ENCODE data around the gene IGDCC3. TPM values are rescaled to one million over a fixed set of nuclear protein-coding genes. Genes with fewer than 3 reads are reported as not detected.

IGDCC3 gene
- total RNA-seq (not detected in 2 replicates), polyA plus RNA-seq (0.03 TPM in 1 of 2 replicates, not detected in the other), polyA minus RNA-seq (not detected in 2 replicates), Bru-seq, nascent RNA (percentile 5 among the genes with signal in this experiment), BruChase-seq, experiment 1, labeled RNA remaining after a 6-hour chase (percentile 4 among the genes with signal in this experiment), BruChase-seq, experiment 2, labeled RNA remaining after a 2-hour chase (percentile 8 among the genes with signal in this experiment)
- 0.06 TPM in 1 of 2 replicates, not detected in the other for polyA plus RNA-seq (2011; cell fraction: cytosol; rRNA removed)
- 0.07 and 0.14 TPM in 2 replicates for polyA plus RNA-seq (2011; cell fraction: nucleus; rRNA removed)
- not detected in 2 replicates for polyA plus RNA-seq (2012)
- polyA minus RNA-seq (2011; cell fraction: cytosol; rRNA and poly(A)+ RNA removed), result not detected
- polyA minus RNA-seq (2011; cell fraction: nucleus; rRNA and poly(A)+ RNA removed), result 0.29 TPM in 1 of 2 replicates, not detected in the other
- long read RNA-seq, result 0 reads

DNA sequence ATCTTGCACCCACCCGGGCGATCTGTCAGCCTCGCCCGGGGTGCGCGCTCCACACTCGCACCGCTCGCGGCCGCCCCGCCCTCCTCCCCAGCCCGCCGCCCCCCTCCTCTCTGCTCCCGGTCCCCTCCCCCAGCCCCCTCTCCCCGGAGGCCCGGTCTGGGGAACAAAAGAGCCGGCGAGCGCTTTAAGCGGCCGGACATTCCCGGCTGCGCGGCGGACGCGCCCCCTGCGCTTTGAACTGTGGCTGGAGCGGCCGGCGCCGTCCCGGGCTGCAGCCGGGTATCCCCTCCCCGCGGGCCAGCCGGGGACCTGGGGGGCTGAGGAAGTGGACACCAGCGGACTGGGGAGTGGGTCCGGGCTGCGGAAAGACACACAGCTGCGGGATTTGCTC, at the start of gene IGDCC3:
Gene IGDCC3, minus strand, starts transcription at position 27 of the 391 bp plus-strand sequence. CDS start 214 bp downstream, outside the sequence.
- Histone ChIP-seq H3K4me1 (ENCODE audit: control insufficient read depth, extremely low read depth, insufficient read depth, low read length) (peaks cover 3% of the 10 kb centered on the region), H4K20me1 (replicated peaks; ENCODE audit: control insufficient read depth, extremely low read depth, insufficient read depth, low read length) (no peaks in the 10 kb centered on the region), H3K27ac (ENCODE audit: insufficient read depth, low read depth, low read length) (no peak within 1 kb of the TSS), H3K36me3 (ENCODE audit: control insufficient read depth in 2 of 2, extremely low read depth in 1 of 2, insufficient read depth in 2 of 2, low read length in 2 of 2) (no peaks in the 10 kb centered on the region), H3K9me3 (replicated peaks; ENCODE audit: control insufficient read depth, insufficient read depth, low read length) (no peaks in the 10 kb centered on the region), H3K27me3 (ENCODE audit: control insufficient read depth in 2 of 2, insufficient read depth in 2 of 2, low read length in 2 of 2) (peaks cover 44 to 47% of the 10 kb centered on the region in 2 experiments), H3K79me2 (ENCODE audit: control insufficient read depth, insufficient read depth, low read length) (no peaks in the 10 kb centered on the region), H3K4me2 (ENCODE audit: insufficient read depth, low read length) (peak within 1 kb of the TSS; percentile 49), H2AFZ (ENCODE audit: low read depth, low read length) (peak within 1 kb of the TSS; percentile 37), H3K9me1 (replicated peaks; ENCODE audit: control insufficient read depth, extremely low read depth, insufficient read depth, low read length) (no peaks in the 10 kb centered on the region), H3K4me3 (replicated peaks in 1 of 3; ENCODE audit: insufficient read depth in 1 of 3, low read depth in 1 of 3, low read length in 3 of 3) (peak within 1 kb of the TSS in 2 of 3 experiments; percentile 2 to 32), H3K9ac (replicated peaks; ENCODE audit: extremely low read depth, insufficient read depth, low read length) (no peak within 1 kb of the TSS)
- intact Hi-C loops (cut with micrococcal nuclease), result no loop called here
- FAIRE-seq, result no peak
- ChIA-PET POLR2A (no interaction called here), CTCF (interaction anchor here (11.5 kb wide), 1 partner anchor 58 kb away, joined by 274 read pairs; no protein-coding TSS in a partner anchor)
- TF ChIP-seq POLR2AphosphoS5 (IDR thresholded peaks at IDR 0.05; ENCODE audit: insufficient read depth, low read depth, low read length), result no peak
- no peak for TF ChIP-seq POLR2A (IDR thresholded peaks at IDR 0.05; ENCODE audit: low read depth, low read length)
- TF ChIP-seq MYC (IDR thresholded peaks at IDR 0.05; ENCODE audit: low read depth, low read length), result no peak
- TF ChIP-seq, protein P1, sequence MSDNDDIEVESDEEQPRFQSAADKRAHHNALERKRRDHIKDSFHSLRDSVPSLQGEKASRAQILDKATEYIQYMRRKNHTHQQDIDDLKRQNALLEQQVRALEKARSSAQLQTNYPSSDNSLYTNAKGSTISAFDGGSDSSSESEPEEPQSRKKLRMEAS (IDR thresholded peaks at IDR 0.05; ENCODE audit: insufficient read depth, insufficient read length), result no peak
- no peak for DNase-seq (ENCODE audit: low read depth, low spot score)
- BruUV-seq (replicated peaks), result no TSS peak
- dilution Hi-C loops (cut with MboI; ENCODE audit: extremely low pct_ligation_motif_present, low sequenced_read_pairs), result no loop called here

DNA sequence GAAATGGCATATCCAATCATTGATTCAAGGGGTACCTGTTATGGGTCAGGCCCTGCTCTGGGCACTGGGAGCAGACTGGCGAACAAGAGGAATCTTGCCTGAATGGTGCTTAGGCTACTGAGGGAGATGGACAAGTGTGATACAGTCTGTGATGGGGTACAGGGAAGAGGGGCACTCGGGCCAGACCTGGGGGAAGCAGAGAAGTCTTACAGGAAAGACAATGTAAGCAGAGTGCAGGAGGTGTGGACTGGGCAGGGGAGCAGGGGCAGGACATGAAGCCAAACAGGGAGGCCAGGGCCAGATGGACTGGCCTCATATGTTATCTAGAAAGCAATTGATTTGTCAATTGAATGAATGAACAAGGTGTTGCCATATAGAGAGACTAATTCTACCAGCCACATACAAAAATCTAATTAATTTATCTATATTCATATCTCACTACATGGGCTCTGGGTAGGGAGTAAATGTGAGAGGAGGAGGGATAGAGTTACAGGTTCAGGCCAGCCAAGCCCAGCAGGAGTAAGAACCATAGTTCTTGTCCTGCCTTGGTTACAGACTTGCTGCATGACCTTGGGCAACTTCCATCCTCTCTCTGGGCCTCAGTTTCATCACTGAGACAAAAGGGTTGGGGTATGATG, 48.5 kb upstream of the IGDCC3 start:
- H2AFZ ChIP-seq (ENCODE audit: low read depth, low read length), result no peak overlapping the region
- H3K9me1 ChIP-seq (replicated peaks; ENCODE audit: control insufficient read depth, extremely low read depth, insufficient read depth, low read length), result no peaks in the 10 kb centered on the region
- H3K36me3 ChIP-seq (ENCODE audit: control insufficient read depth in 2 of 2, extremely low read depth in 1 of 2, insufficient read depth in 2 of 2, low read length in 2 of 2), result no peaks in the 10 kb centered on the region
- intact Hi-C loops (cut with micrococcal nuclease) (no loop called here), dilution Hi-C loops (cut with MboI; ENCODE audit: extremely low pct_ligation_motif_present, low sequenced_read_pairs) (no loop called here)
- H3K27ac ChIP-seq (ENCODE audit: insufficient read depth, low read depth, low read length), result no peak overlapping the region
- H3K27me3 ChIP-seq (ENCODE audit: control insufficient read depth in 2 of 2, insufficient read depth in 2 of 2, low read length in 2 of 2), result peaks cover 18 to 23% of the 10 kb centered on the region in 2 experiments
- no peak overlapping the region for H3K4me3 ChIP-seq (replicated peaks in 1 of 3; ENCODE audit: insufficient read depth in 1 of 3, low read depth in 1 of 3, low read length in 3 of 3)
- POLR2A ChIA-PET, result no interaction called here
- no peaks in the 10 kb centered on the region for H3K79me2 ChIP-seq (ENCODE audit: control insufficient read depth, insufficient read depth, low read length)
- H3K4me2 ChIP-seq (ENCODE audit: insufficient read depth, low read length), result no peak overlapping the region
- CTCF ChIA-PET, result interaction anchor here (1.1 to 1.6 kb wide), 2 partner anchors 12 to 26 kb away, joined by 4 read pairs; no protein-coding TSS in a partner anchor
- no peak for DNase-seq (ENCODE audit: low read depth, low spot score)
- TF ChIP-seq FOS (IDR thresholded peaks at IDR 0.05; ENCODE audit: borderline replicate concordance, insufficient read depth, low read length), result no peak
- TF ChIP-seq MYC (IDR thresholded peaks at IDR 0.05; ENCODE audit: low read depth, low read length), result no peak
- TF ChIP-seq JUN (IDR thresholded peaks at IDR 0.05; ENCODE audit: borderline replicate concordance, insufficient read depth, insufficient read length, low read depth), result no peak
- TF ChIP-seq EZH2 (IDR thresholded peaks at IDR 0.05; ENCODE audit: borderline replicate concordance, low read depth, low read length, severe bottlenecking), result no peak
- TF ChIP-seq, protein P1 (IDR thresholded peaks at IDR 0.05; ENCODE audit: insufficient read depth, insufficient read length), result no peak
- no peak for TF ChIP-seq POLR2AphosphoS5 (IDR thresholded peaks at IDR 0.05; ENCODE audit: insufficient read depth, low read depth, low read length)
- no peak for TF ChIP-seq GATA2 (IDR thresholded peaks at IDR 0.05; ENCODE audit: insufficient read depth, insufficient read length, low read depth, low read length)
- TF ChIP-seq, protein P2, sequence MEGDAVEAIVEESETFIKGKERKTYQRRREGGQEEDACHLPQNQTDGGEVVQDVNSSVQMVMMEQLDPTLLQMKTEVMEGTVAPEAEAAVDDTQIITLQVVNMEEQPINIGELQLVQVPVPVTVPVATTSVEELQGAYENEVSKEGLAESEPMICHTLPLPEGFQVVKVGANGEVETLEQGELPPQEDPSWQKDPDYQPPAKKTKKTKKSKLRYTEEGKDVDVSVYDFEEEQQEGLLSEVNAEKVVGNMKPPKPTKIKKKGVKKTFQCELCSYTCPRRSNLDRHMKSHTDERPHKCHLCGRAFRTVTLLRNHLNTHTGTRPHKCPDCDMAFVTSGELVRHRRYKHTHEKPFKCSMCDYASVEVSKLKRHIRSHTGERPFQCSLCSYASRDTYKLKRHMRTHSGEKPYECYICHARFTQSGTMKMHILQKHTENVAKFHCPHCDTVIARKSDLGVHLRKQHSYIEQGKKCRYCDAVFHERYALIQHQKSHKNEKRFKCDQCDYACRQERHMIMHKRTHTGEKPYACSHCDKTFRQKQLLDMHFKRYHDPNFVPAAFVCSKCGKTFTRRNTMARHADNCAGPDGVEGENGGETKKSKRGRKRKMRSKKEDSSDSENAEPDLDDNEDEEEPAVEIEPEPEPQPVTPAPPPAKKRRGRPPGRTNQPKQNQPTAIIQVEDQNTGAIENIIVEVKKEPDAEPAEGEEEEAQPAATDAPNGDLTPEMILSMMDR (IDR thresholded peaks at IDR 0.05; ENCODE audit: extremely low read depth in 1 of 2, insufficient read depth in 1 of 2, low read depth in 1 of 2, low read length in 2 of 2), result no peak
- no peak for TF ChIP-seq POLR2A (IDR thresholded peaks at IDR 0.05; ENCODE audit: low read depth, low read length)
- BruUV-seq (replicated peaks), result no TSS peak
- H3K4me1 ChIP-seq (ENCODE audit: control insufficient read depth, extremely low read depth, insufficient read depth, low read length), result peaks cover 9% of the 10 kb centered on the region
- FAIRE-seq, result no peak
- no peaks in the 10 kb centered on the region for H3K9me3 ChIP-seq (replicated peaks; ENCODE audit: control insufficient read depth, insufficient read depth, low read length)
- H4K20me1 ChIP-seq (replicated peaks; ENCODE audit: control insufficient read depth, extremely low read depth, insufficient read depth, low read length), result no peaks in the 10 kb centered on the region
- H3K9ac ChIP-seq (replicated peaks; ENCODE audit: extremely low read depth, insufficient read depth, low read length), result no peak overlapping the region
